Neural progenitor cell (in vitro differentiated cells): ENCODE measurements around the gene ZIC4.

Experiments used
- CTCF ChIP-seq: fragments of 200-600 bp; sonication (generic); IDR thresholded peaks from 2 replicates; pipeline ENCODE4 v1.5.1; 2017; ENCODE audit warnings: antibody characterized with exemption, mild to moderate bottlenecking
- EZH2phosphoT487 ChIP-seq: fragments of 200-600 bp; sonication (generic); IDR thresholded peaks from 2 replicates; pipeline ENCODE4 v1.6.1; 2017; ENCODE audit warnings: antibody characterized with exemption

GRCh38 chr3:147358144-147358992 is 48.0 kb downstream of the ZIC4 start:
- TF ChIP-seq CTCF, result no peak
- no peak for TF ChIP-seq EZH2phosphoT487
